CD4-positive, alpha-beta T cell treated with Interleukin-2 at 100 ng/mL for 4 hours (primary cell): ENCODE measurements around the gene GABRB1.

Source experiments
- DNase-seq: peaks from one replicate; pipeline ENCODE4 v3.0.0-alpha.2; 2020; ENCODE audit warnings: low spot score

The GABRB1 gene

GRCh38 chr4:47118192-47118929, 87.0 kb downstream of the GABRB1 start:
- DNase-seq = no peak

- DNase-seq = no peak
Observed at GRCh38 chr4:47120783-47121182, 89.4 kb downstream of the GABRB1 start.

GRCh38 chr4:47122592-47123291, 91.4 kb downstream of the GABRB1 start:
- peak; percentile 67 for DNase-seq

GRCh38 chr4:47128991-47129390, 97.6 kb downstream of the GABRB1 start:
- no peak for DNase-seq

GRCh38 chr4:47135210-47135609, 103.8 kb downstream of the GABRB1 start:
- DNase-seq = no peak

- no peak for DNase-seq
Observed at GRCh38 chr4:47143261-47143660, 111.9 kb downstream of the GABRB1 start.

- no peak for DNase-seq
Observed at GRCh38 chr4:47145630-47146029, 114.3 kb downstream of the GABRB1 start.

GRCh38 chr4:47154816-47155370, 123.5 kb downstream of the GABRB1 start:
- no peak for DNase-seq

GRCh38 chr4:47155919-47156318, 124.6 kb downstream of the GABRB1 start:
- no peak for DNase-seq

- no peak for DNase-seq
Observed at GRCh38 chr4:47160095-47160494, 128.7 kb downstream of the GABRB1 start.

GRCh38 chr4:47167081-47168035, 136.0 kb downstream of the GABRB1 start:
- no peak for DNase-seq

- DNase-seq = no peak
Observed at GRCh38 chr4:47184083-47184482, 152.7 kb downstream of the GABRB1 start.

- no peak for DNase-seq
Observed at GRCh38 chr4:47185761-47186160, 154.4 kb downstream of the GABRB1 start.

GRCh38 chr4:47187608-47188007, 156.2 kb downstream of the GABRB1 start:
- DNase-seq = no peak

GRCh38 chr4:47193179-47193578, 161.8 kb downstream of the GABRB1 start:
- DNase-seq = no peak

- DNase-seq = no peak
Observed at GRCh38 chr4:47194036-47194737, 162.8 kb downstream of the GABRB1 start.

- DNase-seq = no peak
Observed at GRCh38 chr4:47195706-47196105, 164.3 kb downstream of the GABRB1 start.

- DNase-seq = no peak
Observed at GRCh38 chr4:47198791-47199190, 167.4 kb downstream of the GABRB1 start.

- DNase-seq = no peak
Observed at GRCh38 chr4:47203593-47203992, 172.2 kb downstream of the GABRB1 start.

GRCh38 chr4:47207555-47207954, 176.2 kb downstream of the GABRB1 start:
- no peak for DNase-seq

GRCh38 chr4:47209833-47210232, 178.5 kb downstream of the GABRB1 start:
- no peak for DNase-seq

GRCh38 chr4:47210828-47211227, 179.5 kb downstream of the GABRB1 start:
- no peak for DNase-seq
